SK-N-SH treated with all-trans-retinoic acid at 6 μM for 48 hours (cell line): ENCODE results near the gene PDAP1.

Experiments used
- BACH2 ChIP-seq: fragments of 250-450 bp; sonication (Bioruptor Pico); IDR thresholded peaks from 2 replicates; pipeline ENCODE4 v1.9.0; 2021; ENCODE audit warnings: mild to moderate bottlenecking, borderline replicate concordance
- CREB5 ChIP-seq: fragments of 250-450 bp; sonication (Bioruptor Pico); IDR thresholded peaks from 2 replicates; pipeline ENCODE4 v1.5.1; 2020; ENCODE audit warnings: low read depth, mild to moderate bottlenecking, moderate library complexity
- ESRRG ChIP-seq: fragments of 250-450 bp; sonication (Bioruptor Pico); IDR thresholded peaks from 2 replicates; pipeline ENCODE4 v1.6.1; 2021; ENCODE audit warnings: mild to moderate bottlenecking
- PATZ1 ChIP-seq: fragments of 250-450 bp; sonication (Bioruptor Pico); IDR thresholded peaks from 2 replicates; pipeline ENCODE4 v1.8.0; 2020; ENCODE audit warnings: mild to moderate bottlenecking, moderate library complexity, borderline replicate concordance
- RARB ChIP-seq: fragments of 250-450 bp; sonication (Bioruptor Pico); IDR thresholded peaks from 2 replicates; pipeline ENCODE4 v1.8.0; 2021; ENCODE audit warnings: mild to moderate bottlenecking, moderate library complexity
- TOX ChIP-seq: fragments of 250-450 bp; sonication (Bioruptor Pico); IDR thresholded peaks from 2 replicates; pipeline ENCODE4 v1.8.0; 2021; ENCODE audit warnings: mild to moderate bottlenecking, moderate library complexity, borderline replicate concordance
- TSHZ2 ChIP-seq: fragments of 250-450 bp; sonication (Bioruptor Pico); IDR thresholded peaks from 2 replicates; pipeline ENCODE4 v1.5.0; 2020; ENCODE audit warnings: mild to moderate bottlenecking, moderate library complexity
- ZNF565 ChIP-seq: fragments of 450-650 bp; formaldehyde crosslinking; conservative IDR thresholded peaks from 2 replicates; pipeline ENCODE4 v1.5.0; 2020; ENCODE audit warnings: low read depth, mild to moderate bottlenecking, moderate library complexity
- ZNF8 ChIP-seq: fragments of 450-650 bp; formaldehyde crosslinking; IDR thresholded peaks from 2 replicates; pipeline ENCODE4 v1.5.0; 2020; ENCODE audit warnings: mild to moderate bottlenecking, moderate library complexity

- TF ChIP-seq TOX (CRISPR knock-in tag) (no peak), ESRRG (CRISPR knock-in tag) (no peak), TSHZ2 (no peak), ZNF8 (CRISPR knock-in tag) (no peak), ZNF565 (CRISPR knock-in tag) (no peak), PATZ1 (no peak), RARB (CRISPR knock-in tag) (no peak), BACH2 (no peak), CREB5 (CRISPR knock-in tag) (no peak)
Measured at GRCh38 chr7:99422625-99423024, 14.2 kb upstream of the PDAP1 start.
